ENCODE data around the gene MAP3K6. TPM values are rescaled to one million over a fixed set of nuclear protein-coding genes. Genes with fewer than 3 reads are reported as not detected.

The MAP3K6 gene
- total and polyA plus RNA-seq, 2 of the 4 experiments (the other 2 are of a cell fraction) = 4.8 to 15.9 TPM

DNA sequence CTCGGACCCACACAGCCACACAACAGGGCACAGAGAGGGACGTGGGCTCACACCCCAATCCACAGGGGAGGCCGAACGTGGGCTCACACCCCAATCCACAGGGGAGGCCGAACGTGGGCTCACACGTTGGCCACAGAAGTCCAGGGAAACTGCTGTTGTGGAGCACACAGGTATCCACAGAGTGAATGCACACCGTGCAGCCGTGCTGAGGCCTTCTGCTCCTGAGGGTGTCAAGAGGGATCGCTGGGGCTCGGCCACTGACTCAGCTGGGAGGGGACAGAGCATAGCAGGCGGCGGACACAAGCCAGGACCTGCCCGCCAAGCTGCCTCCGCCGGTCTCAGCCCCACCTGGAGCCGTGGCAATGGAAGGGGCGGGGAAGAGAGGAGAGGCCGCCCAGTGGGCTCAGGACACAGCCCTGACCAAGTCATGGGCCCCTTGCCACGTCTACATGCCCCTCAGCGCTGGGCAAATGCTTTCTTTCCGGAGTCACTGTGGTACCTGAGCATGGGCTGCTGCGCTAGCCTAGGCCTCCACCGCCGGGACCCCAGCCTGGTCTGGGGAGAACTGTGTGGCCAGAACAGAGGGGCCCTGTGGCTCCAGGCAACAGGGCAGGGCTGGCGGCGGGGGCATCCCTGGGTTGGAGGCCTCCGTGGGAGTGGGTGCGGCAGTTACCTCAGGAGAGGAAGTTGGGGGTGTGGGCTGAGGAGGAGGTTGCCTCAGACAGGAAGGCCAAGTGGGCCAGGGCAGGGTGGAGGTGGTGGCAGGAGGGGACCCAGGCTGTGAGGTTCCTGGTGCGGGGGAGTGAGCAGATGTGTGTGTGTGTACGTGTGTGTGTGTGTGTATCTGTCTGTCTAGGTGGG is 23.8 kb downstream of the MAP3K6 start:
- Histone ChIP-seq H3K56ac (ENCODE audit: extremely low read depth, insufficient read depth, low read length) (no peak overlapping the region), H3K9ac (ENCODE audit: low read depth, low read length) (no peak overlapping the region), H2BK120ac (ENCODE audit: low read depth, low read length) (no peak overlapping the region), H2BK5ac (ENCODE audit: low read depth, low read length, poor library complexity, severe bottlenecking) (no peak overlapping the region), H4K20me1 (ENCODE audit: insufficient read depth, low read length) (no peaks in the 10 kb centered on the region), H3K4me3 (ENCODE audit: insufficient read depth, low read depth, low read length) (no peak overlapping the region), H3K18ac (ENCODE audit: low read depth, low read length) (no peak overlapping the region), H3K27ac (ENCODE audit: insufficient read depth, low read length) (no peak overlapping the region), H3K23ac (ENCODE audit: low read depth, low read length) (no peak overlapping the region), H3K4ac (ENCODE audit: low read depth, low read length) (no peak overlapping the region), H2BK20ac (ENCODE audit: low read depth, low read length) (no peak overlapping the region), H3K4me2 (ENCODE audit: low read depth, low read length) (no peak overlapping the region), H3K79me1 (ENCODE audit: low read depth in 1 of 2, low read length in 2 of 2) (no peaks in the 10 kb centered on the region), H4K5ac (ENCODE audit: low read depth, low read length) (no peak overlapping the region), H3K4me1 (ENCODE audit: control insufficient read depth, insufficient read depth, low read length) (peaks cover 15% of the 10 kb centered on the region), H2AK5ac (ENCODE audit: low read depth, low read length) (peak overlapping the region; percentile 42; the same call in 1 of the 2 replicates), H3K9me3 (ENCODE audit: control insufficient read depth, insufficient read depth, low read length) (no peaks in the 10 kb centered on the region), H2BK15ac (ENCODE audit: low read depth, low read length) (no peak overlapping the region; the same call in 2 of the 3 replicates), H3K36me3 (ENCODE audit: control insufficient read depth, insufficient read depth, low read length) (0 out of 2 replicates have a peak, but pooled peaks cover 3% of the 10 kb centered on the region), H4K8ac (ENCODE audit: low read depth in 2 of 2, low read length in 2 of 2) (no peak overlapping the region), H2AFZ (replicated peaks; ENCODE audit: low read length, poor library complexity) (peak overlapping the region; percentile 76), H2AK9ac (replicated peaks; ENCODE audit: low read depth, low read length, poor library complexity) (peak overlapping the region; percentile 78), H3K27me3 (ENCODE audit: control insufficient read depth, insufficient read depth, low read length) (no peaks in the 10 kb centered on the region), H3K14ac (replicated peaks; ENCODE audit: low read depth, low read length) (no peak overlapping the region), H4K91ac (ENCODE audit: insufficient read depth, low read depth, low read length) (no peak overlapping the region), H3K9me1 (ENCODE audit: insufficient read depth, low read length) (peaks cover 7% of the 10 kb centered on the region; the same call in 1 of the 2 replicates)
- ChIA-PET CTCF (interaction anchor here (0.5 kb wide), 1 partner anchor 24 kb away, joined by 3 read pairs; no protein-coding TSS in a partner anchor), POLR2A (ENCODE audit: unreplicated experiment) (no interaction called here)
- DNase-seq (no peak), ATAC-seq (ENCODE audit: low read depth) (no peak)
- no TSS peak for BruUV-seq (replicated peaks)
- intact Hi-C loops (cut with micrococcal nuclease) (no loop called here), dilution Hi-C loops (cut with HindIII; ENCODE audit: low sequenced_read_pairs, unreplicated experiment) (no loop called here), in situ Hi-C loops (cut with MboI; ENCODE audit: low sequenced_read_pairs) (no loop called here)
- 77% methylated on average over 12 of the region's 31 CpGs; no CpG with 5 or more reads in 1 of the 2 experiments for WGBS, 2 experiments (ENCODE audit: extremely low coverage in 2 of 2, insufficient read length in 1 of 2)
- TF ChIP-seq MAZ (IDR thresholded peaks at IDR 0.05; ENCODE audit: borderline replicate concordance, low read depth, low read length) (no peak), NFE2L2 (IDR thresholded peaks at IDR 0.05; ENCODE audit: low read depth, low read length) (no peak), BHLHE40 (IDR thresholded peaks at IDR 0.05; ENCODE audit: low read depth, low read length) (no peak), MAFK (IDR thresholded peaks at IDR 0.05; ENCODE audit: low read depth, low read length) (no peak), CHD1 (IDR thresholded peaks at IDR 0.05; ENCODE audit: low read depth, low read length) (no peak), POLR2A (IDR thresholded peaks at IDR 0.05; ENCODE audit: low read depth, low read length) (no peak), MXI1 (IDR thresholded peaks at IDR 0.05; ENCODE audit: borderline replicate concordance, low read depth, low read length) (no peak), RCOR1 (IDR thresholded peaks at IDR 0.05; ENCODE audit: insufficient replicate concordance, low read length) (no peak), SMC3 (IDR thresholded peaks at IDR 0.05; ENCODE audit: low read depth, low read length) (no peak), CEBPB (IDR thresholded peaks at IDR 0.05; ENCODE audit: low read depth, low read length) (no peak), RFX5 (IDR thresholded peaks at IDR 0.05; ENCODE audit: low read depth, low read length) (no peak), USF2 (IDR thresholded peaks at IDR 0.05; ENCODE audit: low read depth, low read length) (no peak)
- TF ChIP-seq, protein P1, sequence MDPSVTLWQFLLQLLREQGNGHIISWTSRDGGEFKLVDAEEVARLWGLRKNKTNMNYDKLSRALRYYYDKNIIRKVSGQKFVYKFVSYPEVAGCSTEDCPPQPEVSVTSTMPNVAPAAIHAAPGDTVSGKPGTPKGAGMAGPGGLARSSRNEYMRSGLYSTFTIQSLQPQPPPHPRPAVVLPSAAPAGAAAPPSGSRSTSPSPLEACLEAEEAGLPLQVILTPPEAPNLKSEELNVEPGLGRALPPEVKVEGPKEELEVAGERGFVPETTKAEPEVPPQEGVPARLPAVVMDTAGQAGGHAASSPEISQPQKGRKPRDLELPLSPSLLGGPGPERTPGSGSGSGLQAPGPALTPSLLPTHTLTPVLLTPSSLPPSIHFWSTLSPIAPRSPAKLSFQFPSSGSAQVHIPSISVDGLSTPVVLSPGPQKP (IDR thresholded peaks at IDR 0.05; ENCODE audit: borderline replicate concordance, low read depth, low read length) = no peak
- TF ChIP-seq, protein P2, sequence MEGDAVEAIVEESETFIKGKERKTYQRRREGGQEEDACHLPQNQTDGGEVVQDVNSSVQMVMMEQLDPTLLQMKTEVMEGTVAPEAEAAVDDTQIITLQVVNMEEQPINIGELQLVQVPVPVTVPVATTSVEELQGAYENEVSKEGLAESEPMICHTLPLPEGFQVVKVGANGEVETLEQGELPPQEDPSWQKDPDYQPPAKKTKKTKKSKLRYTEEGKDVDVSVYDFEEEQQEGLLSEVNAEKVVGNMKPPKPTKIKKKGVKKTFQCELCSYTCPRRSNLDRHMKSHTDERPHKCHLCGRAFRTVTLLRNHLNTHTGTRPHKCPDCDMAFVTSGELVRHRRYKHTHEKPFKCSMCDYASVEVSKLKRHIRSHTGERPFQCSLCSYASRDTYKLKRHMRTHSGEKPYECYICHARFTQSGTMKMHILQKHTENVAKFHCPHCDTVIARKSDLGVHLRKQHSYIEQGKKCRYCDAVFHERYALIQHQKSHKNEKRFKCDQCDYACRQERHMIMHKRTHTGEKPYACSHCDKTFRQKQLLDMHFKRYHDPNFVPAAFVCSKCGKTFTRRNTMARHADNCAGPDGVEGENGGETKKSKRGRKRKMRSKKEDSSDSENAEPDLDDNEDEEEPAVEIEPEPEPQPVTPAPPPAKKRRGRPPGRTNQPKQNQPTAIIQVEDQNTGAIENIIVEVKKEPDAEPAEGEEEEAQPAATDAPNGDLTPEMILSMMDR (conservative IDR thresholded peaks at IDR 0.05; ENCODE audit: low read depth, low read length) = no peak
